HEK293 (cell line): ENCODE measurements around the gene EMP3.

Experiments
- GFI1B ChIP-seq: fragments of 450-650 bp; formaldehyde crosslinking; IDR thresholded peaks from 2 replicates; pipeline ENCODE4 v1.5.1; 2016; ENCODE audit warnings: missing biosample characterization, missing genetic modification characterization
- GLI4 ChIP-seq: fragments of 450-650 bp; formaldehyde crosslinking; IDR thresholded peaks from 2 replicates; pipeline ENCODE4 v1.5.1; 2016; ENCODE audit warnings: missing biosample characterization, missing genetic modification characterization
- KLF16 ChIP-seq: fragments of 450-650 bp; formaldehyde crosslinking; IDR thresholded peaks from 2 replicates; pipeline ENCODE4 v1.5.1; 2017; ENCODE audit warnings: missing biosample characterization, missing genetic modification characterization
- KLF7 ChIP-seq: fragments of 450-650 bp; formaldehyde crosslinking; IDR thresholded peaks from 2 replicates; pipeline ENCODE4 v1.5.1; 2016; ENCODE audit warnings: missing biosample characterization, missing genetic modification characterization, borderline replicate concordance
- KLF8 ChIP-seq: fragments of 450-650 bp; formaldehyde crosslinking; IDR thresholded peaks from 2 replicates; pipeline ENCODE4 v1.5.1; 2016; ENCODE audit warnings: missing biosample characterization, missing genetic modification characterization
- KLF9 ChIP-seq: fragments of 450-650 bp; formaldehyde crosslinking; IDR thresholded peaks from 2 replicates; pipeline ENCODE4 v1.5.1; 2016; ENCODE audit warnings: missing biosample characterization, missing genetic modification characterization, low read depth
- PRDM6 ChIP-seq: fragments of 450-650 bp; formaldehyde crosslinking; IDR thresholded peaks from 2 replicates; pipeline ENCODE4 v1.5.1; 2017; ENCODE audit warnings: missing biosample characterization, missing genetic modification characterization
- ZBTB10 ChIP-seq: fragments of 450-650 bp; formaldehyde crosslinking; IDR thresholded peaks from 2 replicates; pipeline ENCODE4 v1.5.1; 2016; ENCODE audit warnings: missing biosample characterization, missing genetic modification characterization
- ZBTB26 ChIP-seq: fragments of 450-650 bp; formaldehyde crosslinking; optimal IDR thresholded peaks from 2 replicates; pipeline ENCODE3; 2016; ENCODE audit warnings: missing biosample characterization, mild to moderate bottlenecking, missing genetic modification characterization
- ZFHX2 ChIP-seq: fragments of 450-650 bp; formaldehyde crosslinking; conservative IDR thresholded peaks from 2 replicates; pipeline ENCODE4 v1.5.1; 2016; ENCODE audit warnings: missing biosample characterization, missing genetic modification characterization
- ZNF10 ChIP-seq: fragments of 450-650 bp; formaldehyde crosslinking; IDR thresholded peaks from 2 replicates; pipeline ENCODE4 v1.5.1; 2017; ENCODE audit warnings: missing biosample characterization, missing genetic modification characterization
- ZNF133 ChIP-seq: fragments of 450-650 bp; formaldehyde crosslinking; IDR thresholded peaks from 2 replicates; pipeline ENCODE4 v1.5.1; 2016; ENCODE audit warnings: missing biosample characterization, missing genetic modification characterization
- ZNF302 ChIP-seq: fragments of 450-650 bp; formaldehyde crosslinking; IDR thresholded peaks from 2 replicates; pipeline ENCODE4 v1.5.1; 2016; ENCODE audit warnings: missing biosample characterization, missing genetic modification characterization, low read depth
- ZNF473 ChIP-seq: fragments of 450-650 bp; formaldehyde crosslinking; IDR thresholded peaks from 2 replicates; pipeline ENCODE4 v1.5.1; 2017; ENCODE audit warnings: missing biosample characterization, missing genetic modification characterization
- ZNF558 ChIP-seq: fragments of 450-650 bp; formaldehyde crosslinking; IDR thresholded peaks from 2 replicates; pipeline ENCODE4 v1.5.1; 2016; ENCODE audit warnings: missing biosample characterization, missing genetic modification characterization
- ZNF660 ChIP-seq: fragments of 450-650 bp; IDR thresholded peaks from 2 replicates; pipeline ENCODE4 v1.5.1; 2018; ENCODE audit warnings: missing biosample characterization, mild to moderate bottlenecking, missing genetic modification characterization
- ZNF843 ChIP-seq: fragments of 450-650 bp; formaldehyde crosslinking; IDR thresholded peaks from 2 replicates; pipeline ENCODE4 v1.5.1; 2016; ENCODE audit warnings: missing biosample characterization, missing genetic modification characterization
- TF ChIP-seq, protein P1 (sequence below): fragments of 450-650 bp; formaldehyde crosslinking; IDR thresholded peaks from 2 replicates; pipeline ENCODE4 v1.5.0; 2017; ENCODE audit warnings: missing biosample characterization, missing genetic modification characterization, borderline replicate concordance
- TF ChIP-seq, protein P2 (sequence below): fragments of 450-650 bp; formaldehyde crosslinking; IDR thresholded peaks from 2 replicates; pipeline ENCODE4 v1.5.1; 2016; ENCODE audit warnings: missing biosample characterization, missing genetic modification characterization
- TF ChIP-seq, protein P3 (sequence below): fragments of 450-650 bp; formaldehyde crosslinking; IDR thresholded peaks from 2 replicates; pipeline ENCODE4 v1.5.1; 2016; ENCODE audit warnings: missing biosample characterization, missing genetic modification characterization

Gene EMP3

GRCh38 chr19:48363810-48364597 lies 38.7 kb downstream of the EMP3 start, which contains the start of the genes SYNGR4 and TMEM143 (continued):
- TF ChIP-seq ZNF10 (tag by site-specific recombination) (peak; percentile 84), ZBTB10 (peak; percentile 97), KLF16 (tag by site-specific recombination) (peak; percentile 81), ZNF660 (peak; percentile 69; the same call in 1 of the 2 replicates), ZFHX2 (peak; percentile 97), KLF7 (tag by site-specific recombination) (peak; percentile 29; the same call in 1 of the 2 replicates), KLF9 (tag by site-specific recombination) (peak; percentile 86), ZNF473 (tag by site-specific recombination) (no peak), GFI1B (tag by site-specific recombination) (0 out of 2 replicates have a peak, but pooled peaks have one; percentile 12), ZNF133 (no peak), ZNF302 (no peak), PRDM6 (tag by site-specific recombination) (no peak), ZNF558 (tag by site-specific recombination) (no peak), KLF8 (peak; percentile 94), GLI4 (0 out of 2 replicates have a peak, but pooled peaks have one; percentile 17), ZNF843 (tag by site-specific recombination) (peak; percentile 43; the same call in 1 of the 2 replicates), ZBTB26 (peak; percentile 77)
- TF ChIP-seq, protein P1, sequence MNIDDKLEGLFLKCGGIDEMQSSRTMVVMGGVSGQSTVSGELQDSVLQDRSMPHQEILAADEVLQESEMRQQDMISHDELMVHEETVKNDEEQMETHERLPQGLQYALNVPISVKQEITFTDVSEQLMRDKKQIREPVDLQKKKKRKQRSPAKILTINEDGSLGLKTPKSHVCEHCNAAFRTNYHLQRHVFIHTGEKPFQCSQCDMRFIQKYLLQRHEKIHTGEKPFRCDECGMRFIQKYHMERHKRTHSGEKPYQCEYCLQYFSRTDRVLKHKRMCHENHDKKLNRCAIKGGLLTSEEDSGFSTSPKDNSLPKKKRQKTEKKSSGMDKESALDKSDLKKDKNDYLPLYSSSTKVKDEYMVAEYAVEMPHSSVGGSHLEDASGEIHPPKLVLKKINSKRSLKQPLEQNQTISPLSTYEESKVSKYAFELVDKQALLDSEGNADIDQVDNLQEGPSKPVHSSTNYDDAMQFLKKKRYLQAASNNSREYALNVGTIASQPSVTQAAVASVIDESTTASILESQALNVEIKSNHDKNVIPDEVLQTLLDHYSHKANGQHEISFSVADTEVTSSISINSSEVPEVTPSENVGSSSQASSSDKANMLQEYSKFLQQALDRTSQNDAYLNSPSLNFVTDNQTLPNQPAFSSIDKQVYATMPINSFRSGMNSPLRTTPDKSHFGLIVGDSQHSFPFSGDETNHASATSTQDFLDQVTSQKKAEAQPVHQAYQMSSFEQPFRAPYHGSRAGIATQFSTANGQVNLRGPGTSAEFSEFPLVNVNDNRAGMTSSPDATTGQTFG (tag by site-specific recombination), result no peak
- TF ChIP-seq, protein P2, sequence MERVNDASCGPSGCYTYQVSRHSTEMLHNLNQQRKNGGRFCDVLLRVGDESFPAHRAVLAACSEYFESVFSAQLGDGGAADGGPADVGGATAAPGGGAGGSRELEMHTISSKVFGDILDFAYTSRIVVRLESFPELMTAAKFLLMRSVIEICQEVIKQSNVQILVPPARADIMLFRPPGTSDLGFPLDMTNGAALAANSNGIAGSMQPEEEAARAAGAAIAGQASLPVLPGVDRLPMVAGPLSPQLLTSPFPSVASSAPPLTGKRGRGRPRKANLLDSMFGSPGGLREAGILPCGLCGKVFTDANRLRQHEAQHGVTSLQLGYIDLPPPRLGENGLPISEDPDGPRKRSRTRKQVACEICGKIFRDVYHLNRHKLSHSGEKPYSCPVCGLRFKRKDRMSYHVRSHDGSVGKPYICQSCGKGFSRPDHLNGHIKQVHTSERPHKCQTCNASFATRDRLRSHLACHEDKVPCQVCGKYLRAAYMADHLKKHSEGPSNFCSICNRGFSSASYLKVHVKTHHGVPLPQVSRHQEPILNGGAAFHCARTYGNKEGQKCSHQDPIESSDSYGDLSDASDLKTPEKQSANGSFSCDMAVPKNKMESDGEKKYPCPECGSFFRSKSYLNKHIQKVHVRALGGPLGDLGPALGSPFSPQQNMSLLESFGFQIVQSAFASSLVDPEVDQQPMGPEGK (tag by site-specific recombination), result peak; percentile 88
- TF ChIP-seq, protein P3, sequence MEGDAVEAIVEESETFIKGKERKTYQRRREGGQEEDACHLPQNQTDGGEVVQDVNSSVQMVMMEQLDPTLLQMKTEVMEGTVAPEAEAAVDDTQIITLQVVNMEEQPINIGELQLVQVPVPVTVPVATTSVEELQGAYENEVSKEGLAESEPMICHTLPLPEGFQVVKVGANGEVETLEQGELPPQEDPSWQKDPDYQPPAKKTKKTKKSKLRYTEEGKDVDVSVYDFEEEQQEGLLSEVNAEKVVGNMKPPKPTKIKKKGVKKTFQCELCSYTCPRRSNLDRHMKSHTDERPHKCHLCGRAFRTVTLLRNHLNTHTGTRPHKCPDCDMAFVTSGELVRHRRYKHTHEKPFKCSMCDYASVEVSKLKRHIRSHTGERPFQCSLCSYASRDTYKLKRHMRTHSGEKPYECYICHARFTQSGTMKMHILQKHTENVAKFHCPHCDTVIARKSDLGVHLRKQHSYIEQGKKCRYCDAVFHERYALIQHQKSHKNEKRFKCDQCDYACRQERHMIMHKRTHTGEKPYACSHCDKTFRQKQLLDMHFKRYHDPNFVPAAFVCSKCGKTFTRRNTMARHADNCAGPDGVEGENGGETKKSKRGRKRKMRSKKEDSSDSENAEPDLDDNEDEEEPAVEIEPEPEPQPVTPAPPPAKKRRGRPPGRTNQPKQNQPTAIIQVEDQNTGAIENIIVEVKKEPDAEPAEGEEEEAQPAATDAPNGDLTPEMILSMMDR (tag by site-specific recombination), result peak; percentile 34; the same call in 1 of the 2 replicates
